Measurements from ENCODE around the gene SIDT2.

Gene SIDT2

DNA sequence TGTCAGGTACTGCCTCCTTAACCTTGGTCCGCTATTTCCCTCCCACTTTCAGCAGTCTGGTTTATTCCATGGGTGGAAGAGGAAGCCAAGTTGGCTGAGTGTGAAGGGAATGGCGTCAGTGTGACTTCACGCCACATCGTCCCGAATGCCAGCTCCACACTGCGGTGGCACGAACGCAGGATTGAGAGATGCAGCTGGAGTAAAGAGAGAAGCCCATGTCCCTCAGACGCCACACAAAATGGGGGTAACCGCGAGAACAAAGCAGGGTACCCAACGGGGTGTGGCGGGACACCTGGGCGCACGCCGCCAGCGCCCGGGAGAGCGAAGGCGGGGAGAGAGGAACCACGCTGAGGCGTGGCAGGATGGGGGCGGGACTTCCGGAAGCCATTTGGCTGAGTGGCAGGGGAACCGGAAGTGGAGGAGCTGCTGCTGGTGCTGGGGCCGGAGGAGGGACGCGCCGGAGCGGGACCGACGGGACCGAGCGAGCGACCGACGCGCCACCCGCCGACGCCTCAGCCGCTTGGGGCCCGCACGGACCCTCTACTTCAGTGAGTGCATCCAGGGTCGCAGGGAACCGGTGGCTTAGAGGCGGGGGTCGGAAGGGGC, 34.6 kb upstream of the SIDT2 start, which contains the start of gene PAFAH1B2:
Gene PAFAH1B2 (plus strand): TSS at position 417 of the 606 bp plus-strand sequence. CDS start 8,161 bp downstream, outside the sequence.
- TF ChIP-seq, protein P1, sequence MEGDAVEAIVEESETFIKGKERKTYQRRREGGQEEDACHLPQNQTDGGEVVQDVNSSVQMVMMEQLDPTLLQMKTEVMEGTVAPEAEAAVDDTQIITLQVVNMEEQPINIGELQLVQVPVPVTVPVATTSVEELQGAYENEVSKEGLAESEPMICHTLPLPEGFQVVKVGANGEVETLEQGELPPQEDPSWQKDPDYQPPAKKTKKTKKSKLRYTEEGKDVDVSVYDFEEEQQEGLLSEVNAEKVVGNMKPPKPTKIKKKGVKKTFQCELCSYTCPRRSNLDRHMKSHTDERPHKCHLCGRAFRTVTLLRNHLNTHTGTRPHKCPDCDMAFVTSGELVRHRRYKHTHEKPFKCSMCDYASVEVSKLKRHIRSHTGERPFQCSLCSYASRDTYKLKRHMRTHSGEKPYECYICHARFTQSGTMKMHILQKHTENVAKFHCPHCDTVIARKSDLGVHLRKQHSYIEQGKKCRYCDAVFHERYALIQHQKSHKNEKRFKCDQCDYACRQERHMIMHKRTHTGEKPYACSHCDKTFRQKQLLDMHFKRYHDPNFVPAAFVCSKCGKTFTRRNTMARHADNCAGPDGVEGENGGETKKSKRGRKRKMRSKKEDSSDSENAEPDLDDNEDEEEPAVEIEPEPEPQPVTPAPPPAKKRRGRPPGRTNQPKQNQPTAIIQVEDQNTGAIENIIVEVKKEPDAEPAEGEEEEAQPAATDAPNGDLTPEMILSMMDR (IDR thresholded peaks at IDR 0.05; ENCODE audit: low read depth, low read length), result no peak
- peak within 1 kb of the TSS; percentile 83 for H3K4me3 ChIP-seq (ENCODE audit: low read depth, low read length)
- DNase-seq, result peak; percentile 97
- no peaks in the 10 kb centered on the region for H3K9me3 ChIP-seq
- H3K27me3 ChIP-seq, result no peaks in the 10 kb centered on the region
- no peaks in the 10 kb centered on the region for H3K4me1 ChIP-seq
- peaks cover 35% of the 10 kb centered on the region for H3K36me3 ChIP-seq

DNA sequence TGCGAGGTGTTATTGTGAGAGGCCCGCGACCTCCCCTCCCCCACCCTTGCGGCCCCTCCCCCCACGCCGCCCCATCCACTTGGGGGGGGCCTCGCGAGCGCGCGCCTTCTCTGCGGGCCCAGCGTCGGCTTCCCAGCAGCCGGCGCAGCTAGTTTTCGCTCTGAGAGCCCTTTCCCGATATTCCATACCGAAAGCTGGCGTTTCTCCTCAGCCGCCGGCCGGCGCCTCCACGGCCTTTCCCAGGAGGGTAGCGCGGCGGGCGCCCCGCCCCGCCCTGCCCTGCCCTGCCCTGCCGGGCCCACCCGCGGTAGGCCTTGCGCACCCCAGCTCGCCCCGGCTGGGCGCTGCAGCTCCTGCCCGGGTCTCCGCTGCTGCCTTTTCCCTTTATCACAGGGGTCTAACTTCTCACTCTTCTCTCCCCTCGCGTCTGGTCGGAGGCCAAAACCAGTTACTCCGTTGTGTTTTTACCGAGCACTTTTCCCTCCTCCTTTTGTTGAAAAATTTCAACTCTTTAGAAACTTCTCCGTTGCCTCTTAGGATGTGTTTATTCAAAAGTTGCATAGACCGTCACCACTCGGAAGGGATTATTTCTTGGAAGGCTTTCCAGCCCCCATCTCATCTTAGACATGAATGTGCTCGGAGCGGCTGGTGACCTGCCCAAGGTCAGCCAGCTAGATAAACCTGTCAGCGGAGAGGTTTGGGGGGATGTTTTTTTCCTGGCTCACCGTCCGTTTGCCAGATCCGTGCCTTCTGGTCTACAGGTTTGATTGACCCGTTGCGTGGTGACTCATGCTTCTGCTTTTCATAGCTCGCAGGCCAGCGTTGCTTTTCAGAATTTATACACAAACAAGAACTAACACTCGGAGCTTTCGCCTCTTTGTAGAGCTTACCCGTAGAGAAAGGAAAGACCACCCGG, 33.8 kb upstream of the SIDT2 start:
- no peaks in the 10 kb centered on the region for H3K9me3 ChIP-seq
- no peaks in the 10 kb centered on the region for H3K4me1 ChIP-seq
- TF ChIP-seq, protein P1 (IDR thresholded peaks at IDR 0.05; ENCODE audit: low read depth, low read length), result no peak
- H3K27me3 ChIP-seq, result no peaks in the 10 kb centered on the region
- peaks cover 37% of the 10 kb centered on the region for H3K36me3 ChIP-seq
- H3K4me3 ChIP-seq (ENCODE audit: low read depth, low read length), result peak overlapping the region; percentile 83
- DNase-seq, result peak; percentile 65

DNA sequence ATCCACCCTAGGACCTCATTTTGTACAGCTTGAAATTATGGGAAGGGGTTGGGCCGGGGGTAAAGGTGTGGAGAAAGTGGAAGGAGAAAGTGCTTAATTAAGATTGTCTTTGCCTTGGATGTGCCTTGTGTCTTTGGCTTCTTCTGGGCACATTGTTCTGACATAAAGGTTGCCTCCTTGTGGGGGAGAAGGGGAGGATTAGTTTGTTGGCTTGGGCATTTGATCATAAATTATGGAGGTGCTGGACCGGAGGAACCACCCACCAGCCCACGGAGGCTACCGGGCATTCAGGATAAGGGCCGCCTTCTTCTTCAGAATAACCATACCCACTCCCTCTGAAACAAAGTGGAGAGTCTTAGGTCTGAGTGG, 33.2 kb upstream of the SIDT2 start:
- Histone ChIP-seq H3K27me3 (no peaks in the 10 kb centered on the region), H3K4me3 (ENCODE audit: low read depth, low read length) (peak overlapping the region; percentile 83), H3K36me3 (peaks cover 37% of the 10 kb centered on the region), H3K9me3 (no peaks in the 10 kb centered on the region), H3K4me1 (no peaks in the 10 kb centered on the region)
- TF ChIP-seq, protein P1 (IDR thresholded peaks at IDR 0.05; ENCODE audit: low read depth, low read length), result peak; percentile 41
- DNase-seq, result peak; percentile 21

DNA sequence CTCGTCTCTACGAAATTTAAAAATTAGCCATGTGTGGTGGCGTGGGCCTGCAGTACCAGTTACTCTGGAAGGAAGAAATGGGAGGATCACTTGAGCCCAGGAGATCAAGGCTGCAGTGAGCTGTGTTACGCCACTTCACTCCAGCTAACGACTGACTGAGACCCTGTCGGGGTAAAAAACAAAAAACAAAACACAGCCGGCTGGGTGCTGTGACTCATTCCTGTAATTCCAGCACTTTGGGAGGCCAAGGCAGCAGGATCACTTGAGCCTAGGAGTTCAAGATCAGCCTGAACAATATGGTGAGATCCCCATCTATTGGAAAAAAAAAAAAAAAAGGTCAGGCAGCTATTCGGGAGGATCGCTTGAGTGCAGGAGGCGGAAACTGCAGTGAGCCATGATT, 32.0 kb upstream of the SIDT2 start:
- Histone ChIP-seq H3K4me1 (no peaks in the 10 kb centered on the region), H3K9me3 (no peaks in the 10 kb centered on the region), H3K36me3 (peaks cover 37% of the 10 kb centered on the region), H3K4me3 (ENCODE audit: low read depth, low read length) (no peak overlapping the region), H3K27me3 (no peaks in the 10 kb centered on the region)
- TF ChIP-seq, protein P1 (IDR thresholded peaks at IDR 0.05; ENCODE audit: low read depth, low read length), result no peak
- DNase-seq, result no peak

DNA sequence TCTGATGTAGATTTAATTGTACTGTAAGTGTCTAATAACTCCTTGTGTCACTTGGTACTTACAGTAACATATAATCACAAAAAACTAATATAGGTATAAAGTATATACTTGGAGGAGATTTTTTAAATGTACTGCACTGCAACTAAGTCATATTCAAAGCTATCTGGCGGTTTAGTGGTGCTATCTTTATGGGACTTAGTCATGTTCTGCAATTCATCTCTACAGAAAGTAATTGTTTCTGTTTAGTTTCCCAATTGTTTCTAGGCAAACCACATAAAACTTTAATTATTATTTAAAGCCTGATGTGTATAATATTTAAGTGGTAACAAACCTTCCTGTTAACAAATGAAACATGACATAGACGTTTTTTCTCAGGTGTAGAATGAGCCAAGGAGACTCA, 26.5 kb upstream of the SIDT2 start:
- no peak for DNase-seq
- Histone ChIP-seq H3K4me3 (ENCODE audit: low read depth, low read length) (no peak overlapping the region), H3K27me3 (no peaks in the 10 kb centered on the region), H3K9me3 (no peaks in the 10 kb centered on the region), H3K4me1 (no peaks in the 10 kb centered on the region), H3K36me3 (peaks cover 51% of the 10 kb centered on the region)
- TF ChIP-seq, protein P1 (IDR thresholded peaks at IDR 0.05; ENCODE audit: low read depth, low read length), result no peak

DNA sequence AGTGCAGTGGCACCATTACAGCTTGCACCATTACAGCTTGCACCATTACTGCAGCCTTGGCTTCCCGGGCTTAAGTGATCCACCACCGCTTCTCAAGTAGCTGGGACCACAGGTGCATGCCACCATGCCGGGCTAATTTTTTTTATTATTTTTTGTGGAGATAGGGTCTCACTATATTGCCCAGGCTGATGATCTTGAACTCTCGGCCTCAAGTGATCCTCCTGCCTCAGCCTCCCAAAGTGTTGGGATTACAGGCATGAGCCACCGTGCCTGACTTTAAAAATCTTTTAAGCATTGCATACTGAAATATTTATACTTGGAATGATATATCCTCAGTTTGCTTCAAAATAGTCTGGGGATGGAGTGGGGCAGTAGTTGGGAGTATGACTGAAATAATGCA, 24.1 kb upstream of the SIDT2 start:
- H3K36me3 ChIP-seq, result peaks cover 55% of the 10 kb centered on the region
- H3K27me3 ChIP-seq, result no peaks in the 10 kb centered on the region
- TF ChIP-seq, protein P1 (IDR thresholded peaks at IDR 0.05; ENCODE audit: low read depth, low read length), result no peak
- H3K9me3 ChIP-seq, result no peaks in the 10 kb centered on the region
- H3K4me1 ChIP-seq, result no peaks in the 10 kb centered on the region
- DNase-seq, result no peak
- no peak overlapping the region for H3K4me3 ChIP-seq (ENCODE audit: low read depth, low read length)
